ENCODE measurements around the gene ARL4D. TPM values are rescaled to one million over a fixed set of nuclear protein-coding genes. Genes with fewer than 3 reads are reported as not detected.

ARL4D gene
- total and polyA plus RNA-seq, 2 of the 8 experiments (the other 6 are each of a cell fraction or from before 2014, with no cell fraction given), result 8.4 to 9.2 TPM

- POLR2A ChIA-PET (ENCODE audit: partially characterized antibody), result interaction anchor here (4.7 to 4.9 kb wide), 2 partner anchors 10 to 22 kb away, joined by 45 to 47 read pairs; no protein-coding TSS in a partner anchor
- no peaks in the 10 kb centered on the region for H3K79me2 ChIP-seq (ENCODE audit: control insufficient read depth in 1 of 2, insufficient read depth in 2 of 2, low read length in 2 of 2)
- no peak overlapping the region for H3K18ac ChIP-seq (ENCODE audit: extremely low read depth, low read length)
These were observed 34.9 kb upstream of the ARL4D start for GRCh38 chr17:43363926-43364285.

More at GRCh38 chr17:43363926-43364285, 34.9 kb upstream of the ARL4D start:
- Histone ChIP-seq H3K4me3 (ENCODE audit: extremely low read depth in 1 of 4, insufficient read depth in 2 of 4, low read depth in 3 of 4, low read length in 4 of 4) (no peak overlapping the region), H2BK20ac (ENCODE audit: low read length) (0 out of 2 replicates have a peak overlapping the region, but pooled peaks have one; percentile 73), H3K9me3 (ENCODE audit: insufficient read depth in 2 of 2, low read depth in 1 of 2, low read length in 1 of 2) (no peaks in the 10 kb centered on the region), H2BK5ac (ENCODE audit: low read depth, low read length) (0 out of 2 replicates have a peak overlapping the region, but pooled peaks have one; percentile 21), H3K9ac (replicated peaks in 1 of 4; ENCODE audit: extremely low read depth in 1 of 4, low read depth in 3 of 4, low read length in 3 of 4) (no peak overlapping the region; a peak in 1 of 7 replicates), H4K20me1 (replicated peaks in 1 of 2; ENCODE audit: control insufficient read depth in 1 of 2, insufficient read depth in 2 of 2, low read length in 2 of 2) (no peaks in the 10 kb centered on the region), H3K79me1 (ENCODE audit: low read depth, low read length) (no peaks in the 10 kb centered on the region), H4K8ac (ENCODE audit: extremely low read depth, insufficient read depth, low read length) (no peak overlapping the region), H2BK120ac (replicated peaks; ENCODE audit: low read depth, low read length) (no peak overlapping the region), H3K23me2 (ENCODE audit: low read depth, low read length) (peaks cover 10% of the 10 kb centered on the region), H2BK12ac (ENCODE audit: low read depth, low read length) (peak overlapping the region; percentile 56; the same call in 1 of the 2 replicates), H3K4me2 (ENCODE audit: insufficient read depth in 1 of 2, low read depth in 2 of 2, low read length in 2 of 2) (no peak overlapping the region), H3K4me1 (replicated peaks in 1 of 4; ENCODE audit: control insufficient read depth in 3 of 4, insufficient read depth in 4 of 4, low read length in 3 of 4) (peaks cover 8 to 18% (median 10%) of the 10 kb centered on the region in 4 experiments), H2AFZ (ENCODE audit: low read length) (no peak overlapping the region), H3K36me3 (ENCODE audit: control insufficient read depth in 2 of 4, insufficient read depth in 4 of 4, low read length in 3 of 4) (no peaks in the 10 kb centered on the region), H3K4ac (replicated peaks; ENCODE audit: insufficient read length, low read depth, low read length) (peak overlapping the region; percentile 0), H2BK15ac (ENCODE audit: low read length) (no peak overlapping the region), H4K91ac (replicated peaks; ENCODE audit: insufficient read length, low read length) (no peak overlapping the region), H2AK5ac (ENCODE audit: low read depth, low read length) (peak overlapping the region; percentile 72; the same call in 1 of the 2 replicates), H3K14ac (ENCODE audit: insufficient read length) (no peak overlapping the region), H4K5ac (ENCODE audit: insufficient read length, low read depth, low read length) (no peak overlapping the region), H3K23ac (ENCODE audit: insufficient read length) (no peak overlapping the region), H3K27me3 (replicated peaks in 1 of 4; ENCODE audit: control insufficient read depth in 3 of 4, extremely low read depth in 1 of 4, insufficient read depth in 3 of 4, low read length in 3 of 4) (peaks cover 0 to 4% (median 0%) of the 10 kb centered on the region in 4 experiments; a peak in 2 of 7 replicates), H3K27ac (ENCODE audit: low read depth, low read length) (no peak overlapping the region), H3K56ac (replicated peaks; ENCODE audit: insufficient read length, low read depth, low read length) (no peak overlapping the region)
- no peak for TF ChIP-seq YY1 (IDR thresholded peaks at IDR 0.05; ENCODE audit: low read depth, low read length)
- no peak for TF ChIP-seq CHD2 (IDR thresholded peaks at IDR 0.05; ENCODE audit: low read length)
- no peak for TF ChIP-seq JUN (IDR thresholded peaks at IDR 0.05; ENCODE audit: low read depth, low read length)
- no peak for TF ChIP-seq SP1 (IDR thresholded peaks at IDR 0.05; ENCODE audit: low read depth, low read length)
- TF ChIP-seq POLR2AphosphoS5 (IDR thresholded peaks at IDR 0.05; ENCODE audit: low read depth, low read length), result no peak
- no peak for TF ChIP-seq E2F6 (IDR thresholded peaks at IDR 0.05)
- TF ChIP-seq PHF8 (conservative IDR thresholded peaks at IDR 0.05; ENCODE audit: low read depth, low read length), result no peak
- no peak for TF ChIP-seq KDM1A (IDR thresholded peaks at IDR 0.05; ENCODE audit: borderline replicate concordance, low read length)
- no peak for TF ChIP-seq RAD21 (IDR thresholded peaks at IDR 0.05 in 1 of 2, conservative IDR thresholded peaks at IDR 0.05 in 1 of 2; ENCODE audit: low read depth in 2 of 2, low read length in 2 of 2)
- no peak for TF ChIP-seq SP2 (IDR thresholded peaks at IDR 0.05; ENCODE audit: low read length)
- no peak for FAIRE-seq
- WGBS, 2 experiments (ENCODE audit: extremely low coverage in 1 of 2, insufficient coverage in 1 of 2, insufficient read length in 1 of 2, insufficient replicate concordance in 2 of 2, low coverage in 1 of 2, low lambda C conversion rate in 2 of 2, missing lambda C conversion rate in 1 of 2), result 87% methylated on average over 10 of the region's 10 CpGs; no CpG with 5 or more reads in 1 of the 2 experiments
- CTCF ChIA-PET (ENCODE audit: partially characterized antibody), result interaction anchor here (0.6 to 3.7 kb wide), 3 partner anchors 11 to 120 kb away, joined by 3 to 18 read pairs (median 4); partner anchors contain the start of gene DHX8
- DNase-seq (ENCODE audit: low read depth in 1 of 2, low spot score in 2 of 2), result no peak
